Epidermal melanocyte (primary cell): Measurements from ENCODE around the gene CBLL1.

ENCODE experiments used
- DNase-seq: peaks from one replicate; pipeline ENCODE4 v3.0.0; 2011; ENCODE audit warnings: low spot score; ENCODE audit not compliant: insufficient read length

Gene CBLL1

DNA sequence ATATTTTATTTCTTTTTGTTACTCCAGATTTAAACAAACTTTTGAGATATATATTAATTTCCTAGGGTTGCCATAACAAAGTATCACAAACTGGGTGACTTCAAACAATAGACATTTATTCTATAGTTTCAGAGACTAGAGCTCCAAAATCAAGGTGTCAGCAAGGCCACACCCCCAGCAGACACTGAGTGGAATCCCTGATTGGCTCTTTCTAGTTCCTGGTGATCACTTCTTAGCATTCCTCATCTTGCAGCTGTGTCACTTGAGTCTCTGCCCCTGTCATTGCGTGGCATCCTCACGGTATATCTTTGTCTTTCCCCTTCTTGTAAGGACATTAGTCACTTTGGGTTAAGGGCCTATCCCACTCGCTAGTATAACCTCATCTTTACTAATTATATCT, 66.7 kb downstream of the CBLL1 start:
- DNase-seq: no peak
